K562 (cell line): ENCODE measurements around the gene PRSS53. TPM values are rescaled to one million over a fixed set of nuclear protein-coding genes. Genes with fewer than 3 reads are reported as not detected.
A peak's percentile ranks its signal among the peaks of the same experiment; 100 is the strongest.

Experiments used
- ATAC-seq: fragments of 200-7000 bp; cut with Tn5 transposase; 3 replicates; pipeline ENCODE4 v1.9.1; 2020; ENCODE audit warnings: moderate library complexity
- BruUV-seq: library from RNA; stranded (reverse); fragments of 400-500 nt; replicated peaks from 2 replicates; lab custom pipeline; 2021; lab: Mats Ljungman, UMichigan
- CTCF ChIA-PET: fragments of 300-600 bp; formaldehyde crosslinking; extraction: SDS; loops from one replicate; lab custom pipeline; 2021; ENCODE audit warnings: low intra/inter-chr PET ratio; lab: Yijun Ruan, JAX
- POLR2A ChIA-PET: fragments of 300-600, 350-650 bp; sonication (Branson Sonifier 250); formaldehyde crosslinking; extraction: SDS; loops from one replicate; lab custom pipeline; 2021; ENCODE audit warnings: antibody characterized with exemption, inconsistent platforms; lab: Yijun Ruan, JAX
- DNase-seq, 4 experiments: peaks; one replicate each; pipeline versions ENCODE4 v3.0.0 to v3.0.0-alpha.2; 2011 to 2018; ENCODE audit warnings: low spot score in 3 of 4, mixed read lengths in 3 of 4; ENCODE audit errors: extremely low read depth in 1 of 4
- FAIRE-seq: peaks from 2 replicates; lab custom pipeline; 2011; peaks lifted over from hg19 to GRCh38; lab: Jason Lieb, UNC
- H2AFZ ChIP-seq: 2 replicates; pipeline ENCODE4 v1.6.0; 2011; ENCODE audit warnings: low read depth, low read length, control low read depth, inconsistent platforms
- H3K27ac ChIP-seq: fragments of 200-600 bp; 3 replicates; pipeline ENCODE4 v1.8.0; 2011; ENCODE audit warnings: low read depth, mild to moderate bottlenecking, control low read depth, inconsistent platforms, low read length, moderate library complexity, mixed read lengths; ENCODE audit errors: extremely low read depth
- H3K27me3 ChIP-seq, 2 experiments: fragments of 300-600 bp in 1 of 2; 2 replicates in 1 of 2; 3 replicates in 1 of 2; pipeline versions ENCODE4 v1.6.0 to v1.8.0; 2011; ENCODE audit warnings: inconsistent platforms in 2 of 2, low read length in 2 of 2, mild to moderate bottlenecking in 1 of 2, mixed read lengths in 1 of 2, moderate library complexity in 1 of 2; ENCODE audit not compliant: control insufficient read depth in 2 of 2, insufficient read depth in 2 of 2
- H3K36me3 ChIP-seq: fragments of 300-600 bp; 3 replicates; pipeline ENCODE4 v1.8.0; 2011; ENCODE audit warnings: mild to moderate bottlenecking, low read length, inconsistent platforms; ENCODE audit not compliant: control insufficient read depth, insufficient read depth
- H3K4me1 ChIP-seq, 2 experiments: fragments of 200-600 bp in 1 of 2; replicated peaks in 1 of 2; 2 replicates in 1 of 2; 3 replicates in 1 of 2; pipeline versions ENCODE4 v1.5.1 to v1.8.0; 2011; ENCODE audit warnings: inconsistent platforms in 2 of 2, low read length in 2 of 2, mild to moderate bottlenecking in 1 of 2, mixed read lengths in 1 of 2, moderate library complexity in 1 of 2; ENCODE audit not compliant: control insufficient read depth in 2 of 2, insufficient read depth in 2 of 2
- H3K4me2 ChIP-seq: 2 replicates; pipeline ENCODE4 v1.6.1; 2011; ENCODE audit warnings: low read length, control low read depth, inconsistent platforms, mixed read lengths; ENCODE audit not compliant: insufficient read depth
- H3K4me3 ChIP-seq: fragments of 200-600 bp; sonication (generic), shearing (Covaris generic); 2 replicates; pipeline ENCODE4 v1.5.1; 2016; ENCODE audit warnings: control low read depth, inconsistent platforms
- H3K79me2 ChIP-seq: fragments of 200-600 bp; 3 replicates; pipeline ENCODE4 v1.8.0; 2011; ENCODE audit warnings: low read length, inconsistent platforms; ENCODE audit not compliant: control insufficient read depth, insufficient read depth
- H3K9ac ChIP-seq, 2 experiments: 2 replicates each; pipeline versions ENCODE4 v1.6.0 to v1.6.1; 2011; ENCODE audit warnings: low read depth in 2 of 2, low read length in 2 of 2, control low read depth in 1 of 2, inconsistent platforms in 1 of 2, mild to moderate bottlenecking in 1 of 2, mixed read lengths in 1 of 2; ENCODE audit not compliant: insufficient read depth in 1 of 2
- H3K9me1 ChIP-seq: one replicate; pipeline ENCODE4 v1.6.0; 2011; ENCODE audit warnings: inconsistent platforms, mild to moderate bottlenecking, low read length, moderate library complexity; ENCODE audit not compliant: control insufficient read depth, insufficient read depth
- H3K9me3 ChIP-seq: replicated peaks from 2 replicates; pipeline ENCODE4 v1.5.1; 2011; ENCODE audit warnings: low read depth, low read length, inconsistent platforms; ENCODE audit not compliant: control insufficient read depth, insufficient read depth
- H4K20me1 ChIP-seq: replicated peaks from 2 replicates; pipeline ENCODE4 v1.6.1; 2011; ENCODE audit warnings: low read length, inconsistent platforms, mixed read lengths; ENCODE audit not compliant: control insufficient read depth, insufficient read depth
- CHD4 ChIP-seq: fragments of 200-600 bp; sonication (generic); IDR thresholded peaks from 3 replicates; pipeline ENCODE4 v1.6.1; 2012; ENCODE audit warnings: low read depth, mild to moderate bottlenecking, mixed read lengths, low read length, inconsistent platforms; ENCODE audit not compliant: insufficient read depth, insufficient replicate concordance, poor library complexity, severe bottlenecking
- TSC22D4 ChIP-seq: fragments of 450-650 bp; IDR thresholded peaks from 2 replicates; pipeline ENCODE4 v1.6.1; 2016; ENCODE audit warnings: missing genetic modification characterization, missing biosample characterization, control low read depth
- ZKSCAN3 ChIP-seq: fragments of 250-450 bp; sonication (Bioruptor Pico); IDR thresholded peaks from 2 replicates; pipeline ENCODE4 v1.4.0; 2020
- ZNF174 ChIP-seq: fragments of 250-450 bp; sonication (Bioruptor Pico); IDR thresholded peaks from 2 replicates; pipeline ENCODE4 v1.4.0; 2020; ENCODE audit warnings: mild to moderate bottlenecking
- WGBS: fragments of 100-300 bp; shearing (Covaris generic); methylation state at CpG from one replicate; pipeline ENCODE4 v1.1.6; 2016; ENCODE audit warnings: low coverage, mixed read lengths; ENCODE audit not compliant: insufficient coverage; ENCODE audit errors: missing lambda C conversion rate; 5-methylcytosine and 5-hydroxymethylcytosine counted together
- in situ Hi-C: fragments of 300-500 bp; cut with MboI; formaldehyde crosslinking; loops from 4 replicates; pipeline ENCODE4 v1.15.0; 2018; ENCODE audit warnings: inconsistent platforms, mixed read lengths
- intact Hi-C: fragments of 100-400 bp; cut with micrococcal nuclease; formaldehyde crosslinking; loops from 2 replicates; pipeline ENCODE4 v1.14.2; 2022
- polyA plus RNA-seq, 8 experiments: library from polyadenylated mRNA; depleted of rRNA in 4 of 8; stranded (reverse) in 5 of 8; unstranded in 3 of 8; fragments of >200 nt; fragmentation: Nextera tagmentation in 2 of 8; fragmentation: Illumina TruSeq in 1 of 8; extraction: Ambion mirVana in 2 of 8; extraction: Trizol in 1 of 8; gene quantifications; 2 replicates each; pipeline versions ENCODE4 v1.2.1 to v1.2.3, GENCODE V29; 2011 to 2014; ENCODE audit warnings: inconsistent platforms in 1 of 8, missing spikeins in 1 of 8
- total RNA-seq, 7 experiments: library from RNA; depleted of rRNA in 6 of 7; stranded (reverse); fragments of >200 nt in 6 of 7; fragmentation: Illumina TruSeq in 2 of 7; extraction: Trizol in 2 of 7; gene quantifications; 2 replicates each; pipeline versions ENCODE4 v1.2.1 to v1.2.3, GENCODE V29; 2011 to 2021; ENCODE audit warnings: low replicate concordance in 1 of 7
- TF ChIP-seq, protein P1 (sequence below), 2 experiments: fragments of 450-650 bp; IDR thresholded peaks; 2 replicates each; pipeline ENCODE4 v1.6.1; 2016
- TF ChIP-seq, protein P2 (sequence below), 2 experiments: IDR thresholded peaks; 2 replicates each; pipeline ENCODE4 v1.6.1; 2011; ENCODE audit warnings: borderline replicate concordance in 1 of 2, control low read depth in 1 of 2, low read depth in 1 of 2, low read length in 1 of 2, mild to moderate bottlenecking in 1 of 2, mixed read lengths in 1 of 2, moderate library complexity in 1 of 2; ENCODE audit not compliant: insufficient read depth in 1 of 2, insufficient read length in 1 of 2, poor library complexity in 1 of 2, severe bottlenecking in 1 of 2; ENCODE audit errors: extremely low read depth in 1 of 2

The PRSS53 gene
- total and polyA plus RNA-seq, 9 of the 15 experiments (the other 6 are each of a cell fraction or from before 2014, with no cell fraction given): 0.40 to 1.9 (median 0.78) TPM; not detected in 2

DNA sequence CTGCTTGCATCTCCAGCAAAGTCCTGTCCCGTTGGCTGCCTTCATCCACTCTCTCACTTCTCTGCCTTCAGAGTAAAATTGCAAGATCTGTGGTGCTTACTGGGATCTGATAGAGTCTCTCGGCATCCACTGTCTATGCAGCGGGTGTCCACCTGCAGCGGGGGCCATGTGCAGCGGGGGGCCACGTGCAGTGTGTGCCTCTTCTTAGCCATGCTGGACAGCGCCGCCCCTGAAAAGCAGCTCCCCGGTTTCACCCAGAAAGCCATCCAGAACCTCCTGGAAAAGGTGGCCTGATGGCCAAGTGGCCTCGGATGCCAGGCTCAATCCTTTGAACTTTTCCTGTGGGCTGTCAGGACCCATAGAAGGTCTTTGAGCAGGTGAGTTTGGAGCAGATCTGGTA, 45.9 kb downstream of the PRSS53 start:
- TF ChIP-seq TSC22D4 (tag): no peak
- TF ChIP-seq, protein P1, sequence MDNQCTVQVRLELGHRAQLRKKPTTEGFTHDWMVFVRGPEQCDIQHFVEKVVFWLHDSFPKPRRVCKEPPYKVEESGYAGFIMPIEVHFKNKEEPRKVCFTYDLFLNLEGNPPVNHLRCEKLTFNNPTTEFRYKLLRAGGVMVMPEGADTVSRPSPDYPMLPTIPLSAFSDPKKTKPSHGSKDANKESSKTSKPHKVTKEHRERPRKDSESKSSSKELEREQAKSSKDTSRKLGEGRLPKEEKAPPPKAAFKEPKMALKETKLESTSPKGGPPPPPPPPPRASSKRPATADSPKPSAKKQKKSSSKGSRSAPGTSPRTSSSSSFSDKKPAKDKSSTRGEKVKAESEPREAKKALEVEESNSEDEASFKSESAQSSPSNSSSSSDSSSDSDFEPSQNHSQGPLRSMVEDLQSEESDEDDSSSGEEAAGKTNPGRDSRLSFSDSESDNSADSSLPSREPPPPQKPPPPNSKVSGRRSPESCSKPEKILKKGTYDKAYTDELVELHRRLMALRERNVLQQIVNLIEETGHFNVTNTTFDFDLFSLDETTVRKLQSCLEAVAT (IDR thresholded peaks at IDR 0.05): no peak
- peaks cover 27% of the 10 kb centered on the region; the same call in 2 of the 3 replicates for H3K36me3 ChIP-seq
- H3K4me3 ChIP-seq: no peak overlapping the region
- no peaks in the 10 kb centered on the region for H3K9me1 ChIP-seq
- no peaks in the 10 kb centered on the region for H3K27me3 ChIP-seq
- intact Hi-C loops (no loop called here), in situ Hi-C loops (no loop called here)
- WGBS: 84% methylated on average over 9 of the region's 10 CpGs
- no peak for ATAC-seq
- H3K4me1 ChIP-seq: peaks cover 0 to 13% of the 10 kb centered on the region in 2 experiments; a peak in 2 of 5 replicates
- H2AFZ ChIP-seq: no peak overlapping the region
- no peak overlapping the region for H3K27ac ChIP-seq
- POLR2A ChIA-PET: interaction anchor here (0.6 to 1.0 kb wide), 5 partner anchors 12 to 146 kb away, joined by 3 to 5 read pairs (median 4); partner anchors contain the start of gene ZNF668
- no peaks in the 10 kb centered on the region for H3K79me2 ChIP-seq
- DNase-seq: no peak
- no TSS peak for BruUV-seq
- CTCF ChIA-PET: interaction anchor here (0.6 kb wide), 1 partner anchor 57 kb away, joined by 3 read pairs; no protein-coding TSS in a partner anchor
- no peak overlapping the region for H3K4me2 ChIP-seq
- no peaks in the 10 kb centered on the region for H3K9me3 ChIP-seq
- no peak for FAIRE-seq
- H3K9ac ChIP-seq: no peak overlapping the region
- H4K20me1 ChIP-seq: no peaks in the 10 kb centered on the region

DNA sequence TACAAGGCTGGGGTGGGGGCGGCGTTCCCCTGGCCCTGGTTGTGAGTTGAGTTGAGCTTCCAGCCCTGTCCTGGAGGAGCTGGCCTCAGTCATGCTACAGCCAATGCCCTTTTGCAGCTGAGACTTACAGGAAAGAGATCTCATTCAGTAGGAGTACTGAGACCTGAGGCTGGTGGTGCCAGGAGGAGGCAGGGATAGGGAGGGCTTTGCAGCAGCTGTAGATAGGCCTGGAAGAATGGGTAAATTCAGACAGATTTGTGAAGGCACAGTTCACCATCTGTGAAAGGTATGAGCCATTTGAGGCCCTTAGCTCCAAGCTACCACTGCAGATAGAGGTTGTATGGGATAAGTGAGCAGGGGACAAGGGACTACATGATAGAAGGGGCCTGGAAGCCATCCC, 49.8 kb downstream of the PRSS53 start:
- intact Hi-C loops: no loop called here
- ATAC-seq (no peak), FAIRE-seq (no peak), DNase-seq (no peak)
- ChIA-PET POLR2A (interaction anchor here (1.0 kb wide), 1 partner anchor 11 kb away, joined by 3 read pairs; no protein-coding TSS in a partner anchor), CTCF (no interaction called here)
- H3K27me3 ChIP-seq: no peaks in the 10 kb centered on the region
- TF ChIP-seq ZNF174 (CRISPR knock-in tag): no peak
- no peak for TF ChIP-seq CHD4
- TF ChIP-seq, protein P2, sequence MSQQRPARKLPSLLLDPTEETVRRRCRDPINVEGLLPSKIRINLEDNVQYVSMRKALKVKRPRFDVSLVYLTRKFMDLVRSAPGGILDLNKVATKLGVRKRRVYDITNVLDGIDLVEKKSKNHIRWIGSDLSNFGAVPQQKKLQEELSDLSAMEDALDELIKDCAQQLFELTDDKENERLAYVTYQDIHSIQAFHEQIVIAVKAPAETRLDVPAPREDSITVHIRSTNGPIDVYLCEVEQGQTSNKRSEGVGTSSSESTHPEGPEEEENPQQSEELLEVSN (IDR thresholded peaks at IDR 0.05; ENCODE audit: borderline replicate concordance in 1 of 2, extremely low read depth in 1 of 2, insufficient read depth in 1 of 2, insufficient read length in 1 of 2, low read depth in 1 of 2, low read length in 1 of 2, poor library complexity in 1 of 2, severe bottlenecking in 1 of 2): no peak
- TF ChIP-seq ZKSCAN3 (CRISPR knock-in tag): no peak
- peaks cover 9 to 17% of the 10 kb centered on the region in 2 experiments; a peak in 4 of 5 replicates for H3K4me1 ChIP-seq
- H3K9me3 ChIP-seq: no peaks in the 10 kb centered on the region
- peaks cover 9% of the 10 kb centered on the region for H3K79me2 ChIP-seq
- in situ Hi-C loops: no loop called here
- peaks cover 5% of the 10 kb centered on the region for H3K9me1 ChIP-seq
- no peak overlapping the region for H3K4me2 ChIP-seq
- no peak overlapping the region for H3K27ac ChIP-seq
- H3K9ac ChIP-seq: 0 out of 4 replicates have a peak overlapping the region, but pooled peaks of 1 of the 2 experiments have one; percentile 30
- H4K20me1 ChIP-seq: peaks cover 4% of the 10 kb centered on the region
- H3K36me3 ChIP-seq: peaks cover 49% of the 10 kb centered on the region; the same call in 2 of the 3 replicates
- H3K4me3 ChIP-seq: no peak overlapping the region
- 94% methylated on average over 2 of the region's 2 CpGs for WGBS
- no peak overlapping the region for H2AFZ ChIP-seq
- no TSS peak for BruUV-seq
